ENCODE measurements around the gene TARP.

Gene TARP

GRCh38 chr7:38273286-38273995, at the start of gene TARP:
Gene TARP, minus strand, starts transcription at chr7:38273636.
- Histone ChIP-seq H3K9ac (ENCODE audit: low read depth, low read length, poor library complexity, severe bottlenecking) (no peak within 1 kb of the TSS), H3K79me2 (ENCODE audit: insufficient read depth, low read length) (no peaks in the 10 kb centered on the region), H4K20me1 (ENCODE audit: insufficient read depth, low read length, poor library complexity, severe bottlenecking) (no peaks in the 10 kb centered on the region), H3K4me1 (ENCODE audit: insufficient read depth, low read length, poor library complexity, severe bottlenecking) (no peaks in the 10 kb centered on the region), H3F3A (ENCODE audit: low read depth) (no peaks in the 10 kb centered on the region), H3K4me3 (ENCODE audit: low read length, poor library complexity, severe bottlenecking) (no peak within 1 kb of the TSS), H3K4me2 (ENCODE audit: low read depth, low read length, poor library complexity, severe bottlenecking) (no peak within 1 kb of the TSS), H3K27me3 (ENCODE audit: insufficient read depth, low read length, poor library complexity, severe bottlenecking) (no peaks in the 10 kb centered on the region), H3K9me3 (ENCODE audit: insufficient read depth, low read depth, low read length) (no peaks in the 10 kb centered on the region), H3K36me3 (ENCODE audit: insufficient read depth, low read length) (no peaks in the 10 kb centered on the region), H2AFZ (ENCODE audit: low read length) (no peak within 1 kb of the TSS), H3K9me2 (replicated peaks; ENCODE audit: low read depth, low read length) (no peaks in the 10 kb centered on the region)
- TF ChIP-seq EZH2phosphoT487 (IDR thresholded peaks at IDR 0.05; ENCODE audit: borderline replicate concordance) (no peak), CTCF (conservative IDR thresholded peaks at IDR 0.05; ENCODE audit: low read length) (no peak)

- no peaks in the 10 kb centered on the region for H4K20me1 ChIP-seq (ENCODE audit: insufficient read depth, low read length, poor library complexity, severe bottlenecking)
- no peaks in the 10 kb centered on the region for H3K9me2 ChIP-seq (replicated peaks; ENCODE audit: low read depth, low read length)
- no peak for TF ChIP-seq EZH2phosphoT487 (IDR thresholded peaks at IDR 0.05; ENCODE audit: borderline replicate concordance)
- TF ChIP-seq CTCF (conservative IDR thresholded peaks at IDR 0.05; ENCODE audit: low read length): no peak
- H3K4me2 ChIP-seq (ENCODE audit: low read depth, low read length, poor library complexity, severe bottlenecking): no peak overlapping the region
- no peak overlapping the region for H3K4me3 ChIP-seq (ENCODE audit: low read length, poor library complexity, severe bottlenecking)
- H3K9me3 ChIP-seq (ENCODE audit: insufficient read depth, low read depth, low read length): no peaks in the 10 kb centered on the region
- H3K9ac ChIP-seq (ENCODE audit: low read depth, low read length, poor library complexity, severe bottlenecking): no peak overlapping the region
- peaks cover 40% of the 10 kb centered on the region for H3K4me1 ChIP-seq (ENCODE audit: insufficient read depth, low read length, poor library complexity, severe bottlenecking)
- H3K36me3 ChIP-seq (ENCODE audit: insufficient read depth, low read length): no peaks in the 10 kb centered on the region
- peaks cover 6% of the 10 kb centered on the region for H3K79me2 ChIP-seq (ENCODE audit: insufficient read depth, low read length)
- no peak overlapping the region for H2AFZ ChIP-seq (ENCODE audit: low read length)
- no peaks in the 10 kb centered on the region for H3K27me3 ChIP-seq (ENCODE audit: insufficient read depth, low read length, poor library complexity, severe bottlenecking)
- no peaks in the 10 kb centered on the region for H3F3A ChIP-seq (ENCODE audit: low read depth)
Observed at GRCh38 chr7:38323156-38323555, 49.7 kb upstream of the TARP start.

- no peaks in the 10 kb centered on the region for H4K20me1 ChIP-seq (ENCODE audit: insufficient read depth, low read length, poor library complexity, severe bottlenecking)
- H3K9ac ChIP-seq (ENCODE audit: low read depth, low read length, poor library complexity, severe bottlenecking): no peak overlapping the region
- H3K27me3 ChIP-seq (ENCODE audit: insufficient read depth, low read length, poor library complexity, severe bottlenecking): no peaks in the 10 kb centered on the region
- no peaks in the 10 kb centered on the region for H3K36me3 ChIP-seq (ENCODE audit: insufficient read depth, low read length)
- H3K4me3 ChIP-seq (ENCODE audit: low read length, poor library complexity, severe bottlenecking): no peak overlapping the region
- peaks cover 45% of the 10 kb centered on the region for H3K4me1 ChIP-seq (ENCODE audit: insufficient read depth, low read length, poor library complexity, severe bottlenecking)
- H3K4me2 ChIP-seq (ENCODE audit: low read depth, low read length, poor library complexity, severe bottlenecking): no peak overlapping the region
- H3F3A ChIP-seq (ENCODE audit: low read depth): no peaks in the 10 kb centered on the region
- no peaks in the 10 kb centered on the region for H3K9me2 ChIP-seq (replicated peaks; ENCODE audit: low read depth, low read length)
- no peak overlapping the region for H2AFZ ChIP-seq (ENCODE audit: low read length)
- H3K9me3 ChIP-seq (ENCODE audit: insufficient read depth, low read depth, low read length): no peaks in the 10 kb centered on the region
- peaks cover 8% of the 10 kb centered on the region for H3K79me2 ChIP-seq (ENCODE audit: insufficient read depth, low read length)
- TF ChIP-seq CTCF (conservative IDR thresholded peaks at IDR 0.05; ENCODE audit: low read length): no peak
- no peak for TF ChIP-seq EZH2phosphoT487 (IDR thresholded peaks at IDR 0.05; ENCODE audit: borderline replicate concordance)
Observed at GRCh38 chr7:38322461-38322860, 49.0 kb upstream of the TARP start.
